ENCODE results near the gene ARX.

ARX gene

GRCh38 chrX:24963823-24964222, 51.9 kb downstream of the ARX start:
- DNase-seq (ENCODE audit: low spot score), result no peak
- H3K4me3 Mint-ChIP-seq, result no peak overlapping the region
- H3K27me3 Mint-ChIP-seq (ENCODE audit: low read depth), result no peaks in the 10 kb centered on the region
- H3K36me3 Mint-ChIP-seq (ENCODE audit: low read depth), result no peaks in the 10 kb centered on the region
- no peaks in the 10 kb centered on the region for H3K9me3 Mint-ChIP-seq
- H3K4me1 Mint-ChIP-seq (ENCODE audit: low read depth), result no peaks in the 10 kb centered on the region
- no peak overlapping the region for H3K27ac Mint-ChIP-seq

DNA sequence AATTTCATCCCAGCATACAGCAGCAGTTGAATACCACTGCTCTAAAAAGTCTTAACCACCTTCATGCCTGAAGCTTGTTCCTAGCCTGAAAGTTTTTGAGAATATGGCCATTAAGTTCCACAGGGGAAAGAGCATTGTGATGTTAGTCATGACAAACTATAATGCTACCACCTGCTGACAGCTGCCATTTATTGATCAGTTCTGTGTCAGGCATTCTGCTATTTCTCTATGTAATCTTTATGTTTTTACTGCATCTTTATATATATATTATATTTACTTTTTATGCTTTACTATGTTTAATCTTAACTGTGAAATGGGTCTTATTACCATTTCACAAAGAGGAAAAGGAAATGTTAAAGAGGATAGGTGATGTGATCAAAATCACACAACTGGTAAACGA, 54.0 kb downstream of the ARX start:
- no peaks in the 10 kb centered on the region for H3K4me1 Mint-ChIP-seq (ENCODE audit: low read depth)
- H3K4me3 Mint-ChIP-seq, result no peak overlapping the region
- no peaks in the 10 kb centered on the region for H3K9me3 Mint-ChIP-seq
- no peak overlapping the region for H3K27ac Mint-ChIP-seq
- no peaks in the 10 kb centered on the region for H3K27me3 Mint-ChIP-seq (ENCODE audit: low read depth)
- no peaks in the 10 kb centered on the region for H3K36me3 Mint-ChIP-seq (ENCODE audit: low read depth)
- no peak for DNase-seq (ENCODE audit: low spot score)

DNA sequence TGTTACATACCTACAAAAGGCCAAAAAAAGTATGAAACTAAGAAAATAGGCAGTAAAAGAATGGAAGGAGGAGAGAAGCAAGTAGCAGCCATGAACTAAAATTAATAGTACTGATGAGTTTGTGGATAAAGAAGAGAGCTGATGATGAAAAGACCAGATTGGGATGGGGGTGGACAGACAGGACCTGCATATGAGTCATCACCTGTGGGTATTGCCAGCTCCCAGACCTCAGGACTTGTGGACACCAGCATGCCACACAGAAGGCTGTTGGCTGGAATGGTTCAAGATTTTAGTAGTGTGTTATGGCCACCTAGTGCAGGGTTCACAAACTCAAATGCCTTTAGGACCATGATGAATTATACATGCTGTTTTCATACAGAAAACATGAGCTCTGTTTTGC, 58.9 kb downstream of the ARX start:
- Mint-ChIP-seq H3K4me3 (no peak overlapping the region), H3K4me1 (ENCODE audit: low read depth) (peaks cover 1% of the 10 kb centered on the region), H3K27me3 (ENCODE audit: low read depth) (no peaks in the 10 kb centered on the region), H3K36me3 (ENCODE audit: low read depth) (no peaks in the 10 kb centered on the region), H3K9me3 (no peaks in the 10 kb centered on the region), H3K27ac (no peak overlapping the region)
- DNase-seq (ENCODE audit: low spot score), result no peak

DNA sequence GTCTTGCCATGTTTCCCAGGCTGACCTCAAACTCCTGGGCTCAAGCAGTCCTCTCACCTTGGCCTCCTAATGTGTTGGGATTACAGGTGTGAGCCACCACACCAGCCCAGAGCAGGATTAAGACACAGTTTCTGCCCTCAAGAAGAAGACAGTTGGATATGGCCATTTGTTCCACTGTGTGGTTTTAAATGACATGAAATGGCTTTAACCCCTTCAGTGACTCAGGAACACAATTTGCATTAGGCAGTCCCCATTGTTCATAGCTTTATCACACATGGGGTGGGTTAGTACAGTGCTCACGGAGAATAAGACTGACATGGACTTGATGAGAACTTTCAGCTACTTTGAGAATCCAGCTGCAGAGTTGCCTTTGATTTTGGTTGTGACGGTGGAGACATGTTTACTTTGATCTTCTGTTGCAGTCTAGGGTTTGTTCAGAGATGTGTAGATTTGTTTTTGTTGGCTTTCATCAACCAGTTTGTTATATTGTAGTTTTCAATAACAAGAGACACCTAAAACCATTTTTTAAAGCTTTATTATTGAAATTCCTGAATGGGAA, 60.3 kb downstream of the ARX start:
- no peak overlapping the region for H3K4me3 Mint-ChIP-seq
- no peaks in the 10 kb centered on the region for H3K27me3 Mint-ChIP-seq (ENCODE audit: low read depth)

DNA sequence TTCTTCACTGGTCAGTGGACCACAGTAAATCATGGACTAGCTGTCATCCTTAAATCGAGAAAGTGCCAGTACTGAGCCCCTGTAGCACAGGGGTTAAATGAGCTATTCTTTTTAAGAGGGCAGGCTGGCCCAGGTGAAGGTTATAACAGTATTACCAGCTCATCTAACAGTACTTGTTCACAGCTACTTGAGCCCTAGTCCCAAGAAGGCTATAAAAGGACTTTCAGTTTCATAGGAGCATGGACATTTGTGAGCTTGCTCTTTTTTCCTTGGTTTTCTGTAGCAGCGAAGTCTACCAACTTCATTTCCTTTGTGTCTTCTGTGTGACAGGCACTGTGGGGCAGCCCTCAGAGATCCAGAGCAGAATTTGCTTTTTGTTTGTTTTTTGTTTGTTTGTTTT, 61.0 kb downstream of the ARX start:
- DNase-seq (ENCODE audit: low spot score), result no peak
- Mint-ChIP-seq H3K27me3 (ENCODE audit: low read depth) (no peaks in the 10 kb centered on the region), H3K27ac (no peak overlapping the region), H3K36me3 (ENCODE audit: low read depth) (peaks cover 3% of the 10 kb centered on the region), H3K4me1 (ENCODE audit: low read depth) (peaks cover 1% of the 10 kb centered on the region), H3K9me3 (no peaks in the 10 kb centered on the region), H3K4me3 (no peak overlapping the region)

More for the DNA sequence above, 60.3 kb downstream of the ARX start:
- H3K4me1 Mint-ChIP-seq (ENCODE audit: low read depth), result peaks cover 1% of the 10 kb centered on the region
- peaks cover 3% of the 10 kb centered on the region for H3K36me3 Mint-ChIP-seq (ENCODE audit: low read depth)
- no peaks in the 10 kb centered on the region for H3K9me3 Mint-ChIP-seq
- no peak for DNase-seq (ENCODE audit: low spot score)
- no peak overlapping the region for H3K27ac Mint-ChIP-seq

Data from T-helper 2 cell treated with Interferon-gamma antibody and Interleukin-4, amounts not matched to agents 5 μg/mL and 100 μg/mL, for 36 hours (primary cell).